Liver (tissue), 9 donors: ENCODE measurements around the gene CACFD1. TPM values are rescaled to one million over a fixed set of nuclear protein-coding genes. Genes with fewer than 3 reads are reported as not detected.

Source experiments
- DNase-seq: peaks from one replicate; pipeline ENCODE4 v3.0.0-alpha.2; 2017; ENCODE audit warnings: low spot score
- H3K27ac ChIP-seq, 2 donors: one replicate each; pipeline ENCODE4 v1.7.0; 2013; ENCODE audit warnings: inconsistent platforms in 2 of 2, low read length in 2 of 2, control low read depth in 1 of 2, low read depth in 1 of 2, mild to moderate bottlenecking in 1 of 2
- H3K27me3 ChIP-seq, 4 donors: one replicate each; pipeline versions ENCODE4 v1.6.1 to v1.7.0; 2013; ENCODE audit warnings: low read length in 3 of 4, inconsistent platforms in 1 of 4, mild to moderate bottlenecking in 1 of 4, moderate library complexity in 1 of 4; ENCODE audit not compliant: control insufficient read depth in 4 of 4, insufficient read depth in 4 of 4
- H3K36me3 ChIP-seq, 4 donors: one replicate each; pipeline versions ENCODE4 v1.6.1 to v1.7.0; 2013; ENCODE audit warnings: low read length in 3 of 4, mild to moderate bottlenecking in 3 of 4, low read depth in 1 of 4, moderate library complexity in 1 of 4; ENCODE audit not compliant: control insufficient read depth in 4 of 4, insufficient read depth in 3 of 4
- H3K4me1 ChIP-seq, 4 donors: one replicate each; pipeline versions ENCODE4 v1.6.1 to v1.7.0; 2013; ENCODE audit warnings: low read length in 3 of 4, mild to moderate bottlenecking in 3 of 4, moderate library complexity in 1 of 4; ENCODE audit not compliant: control insufficient read depth in 4 of 4, insufficient read depth in 4 of 4
- H3K4me3 ChIP-seq, 3 donors: one replicate each; pipeline versions ENCODE4 v1.6.1 to v1.7.0; 2013; ENCODE audit warnings: low read length in 3 of 3, control low read depth in 1 of 3, low read depth in 1 of 3, mild to moderate bottlenecking in 1 of 3
- H3K9ac ChIP-seq, 2 donors: one replicate each; pipeline ENCODE4 v1.7.0; 2013; ENCODE audit warnings: low read length in 2 of 2, mild to moderate bottlenecking in 2 of 2, moderate library complexity in 2 of 2, control low read depth in 1 of 2, low read depth in 1 of 2
- H3K9me3 ChIP-seq, 4 donors: one replicate each; pipeline versions ENCODE4 v1.6.1 to v1.7.0; 2013; ENCODE audit warnings: low read length in 3 of 4; ENCODE audit not compliant: control insufficient read depth in 4 of 4
- CTCF ChIP-seq: fragments of 150-350 bp; IDR thresholded peaks from 2 replicates; pipeline ENCODE4 v1.5.1; 2017; ENCODE audit warnings: improper control_type of control experiment, low read depth, low read length; ENCODE audit not compliant: missing input control
- EGR1 ChIP-seq, 2 donors: IDR thresholded peaks; 2 replicates each; pipeline ENCODE4 v1.6.1; 2016 to 2018; ENCODE audit warnings: antibody characterized with exemption in 2 of 2, low read depth in 2 of 2
- FOXA1 ChIP-seq: IDR thresholded peaks from 2 replicates; pipeline ENCODE4 v1.6.1; 2016; ENCODE audit warnings: antibody characterized with exemption
- FOXA2 ChIP-seq: IDR thresholded peaks from 2 replicates; pipeline ENCODE4 v1.6.1; 2016; ENCODE audit warnings: antibody characterized with exemption
- GABPA ChIP-seq, 2 donors: IDR thresholded peaks in 1 of 2; conservative IDR thresholded peaks in 1 of 2; 2 replicates each; pipeline ENCODE4 v1.6.1; 2016; ENCODE audit warnings: antibody characterized with exemption in 2 of 2, mild to moderate bottlenecking in 1 of 2, moderate library complexity in 1 of 2
- HNF4A ChIP-seq, 2 donors: conservative IDR thresholded peaks; 2 replicates each; pipeline ENCODE4 v1.6.1; 2016; ENCODE audit warnings: antibody characterized with exemption in 2 of 2, mild to moderate bottlenecking in 2 of 2
- JUND ChIP-seq, 2 donors: IDR thresholded peaks; 2 replicates each; pipeline ENCODE4 v1.6.1; 2016; ENCODE audit warnings: antibody characterized with exemption in 2 of 2
- NR2F2 ChIP-seq: IDR thresholded peaks from 2 replicates; pipeline ENCODE4 v1.6.1; 2016; ENCODE audit warnings: antibody characterized with exemption
- RXRA ChIP-seq, 2 donors: IDR thresholded peaks; 2 replicates each; pipeline ENCODE4 v1.6.1; 2017 to 2018; ENCODE audit warnings: antibody characterized with exemption in 2 of 2, mild to moderate bottlenecking in 1 of 2
- SP1 ChIP-seq: IDR thresholded peaks from 2 replicates; pipeline ENCODE4 v1.6.1; 2018; ENCODE audit warnings: antibody characterized with exemption, mild to moderate bottlenecking
- TAF1 ChIP-seq: conservative IDR thresholded peaks from 2 replicates; pipeline ENCODE4 v1.6.1; 2016; ENCODE audit warnings: antibody characterized with exemption, mild to moderate bottlenecking
- YY1 ChIP-seq: IDR thresholded peaks from 2 replicates; pipeline ENCODE4 v1.6.1; 2016; ENCODE audit warnings: antibody characterized with exemption, mild to moderate bottlenecking
- WGBS: extraction: QIAGEN DNeasy Blood & Tissue Kit; methylation state at CpG from one replicate; pipeline ENCODE4 v1.1.7; 2013; 5-methylcytosine and 5-hydroxymethylcytosine counted together
- polyA plus RNA-seq, 2 donors: library from polyadenylated mRNA; stranded (reverse) in 1 of 2; unstranded in 1 of 2; fragments of 200-250 nt in 1 of 2; fragments of >200 nt in 1 of 2; fragmentation: Nextera tagmentation in 1 of 2; extraction: Ambion mirVana in 1 of 2; gene quantifications; one replicate each; pipeline versions ENCODE4 v1.2.1 to v1.2.3, GENCODE V29; 2013 to 2015
- total RNA-seq, 2 donors: library from RNA; depleted of rRNA; stranded (reverse); fragments of >200 nt; gene quantifications; one replicate each; pipeline ENCODE4 v1.2.3, GENCODE V29; 2014
- TF ChIP-seq, protein P1 (sequence below): IDR thresholded peaks from 2 replicates; pipeline ENCODE4 v1.6.1; 2016; ENCODE audit warnings: antibody characterized with exemption, mild to moderate bottlenecking
- TF ChIP-seq, protein P2 (sequence below): IDR thresholded peaks from 2 replicates; pipeline ENCODE4 v1.6.1; 2016; ENCODE audit warnings: antibody characterized with exemption
- TF ChIP-seq, protein P3 (sequence below): IDR thresholded peaks from 2 replicates; pipeline ENCODE4 v1.6.1; 2016; ENCODE audit warnings: antibody characterized with exemption
- TF ChIP-seq, protein P4 (sequence below): IDR thresholded peaks from 2 replicates; pipeline ENCODE4 v1.6.1; 2016; ENCODE audit warnings: antibody characterized with exemption
- donor health status: healthy.
- donor health status: healthy.
- donor health status: healthy.
- donor health status: healthy.
- donor health status: healthy.

Gene CACFD1
- total and polyA plus RNA-seq, 4 donors: 10.1 to 34.5 (median 26.4) TPM

DNA sequence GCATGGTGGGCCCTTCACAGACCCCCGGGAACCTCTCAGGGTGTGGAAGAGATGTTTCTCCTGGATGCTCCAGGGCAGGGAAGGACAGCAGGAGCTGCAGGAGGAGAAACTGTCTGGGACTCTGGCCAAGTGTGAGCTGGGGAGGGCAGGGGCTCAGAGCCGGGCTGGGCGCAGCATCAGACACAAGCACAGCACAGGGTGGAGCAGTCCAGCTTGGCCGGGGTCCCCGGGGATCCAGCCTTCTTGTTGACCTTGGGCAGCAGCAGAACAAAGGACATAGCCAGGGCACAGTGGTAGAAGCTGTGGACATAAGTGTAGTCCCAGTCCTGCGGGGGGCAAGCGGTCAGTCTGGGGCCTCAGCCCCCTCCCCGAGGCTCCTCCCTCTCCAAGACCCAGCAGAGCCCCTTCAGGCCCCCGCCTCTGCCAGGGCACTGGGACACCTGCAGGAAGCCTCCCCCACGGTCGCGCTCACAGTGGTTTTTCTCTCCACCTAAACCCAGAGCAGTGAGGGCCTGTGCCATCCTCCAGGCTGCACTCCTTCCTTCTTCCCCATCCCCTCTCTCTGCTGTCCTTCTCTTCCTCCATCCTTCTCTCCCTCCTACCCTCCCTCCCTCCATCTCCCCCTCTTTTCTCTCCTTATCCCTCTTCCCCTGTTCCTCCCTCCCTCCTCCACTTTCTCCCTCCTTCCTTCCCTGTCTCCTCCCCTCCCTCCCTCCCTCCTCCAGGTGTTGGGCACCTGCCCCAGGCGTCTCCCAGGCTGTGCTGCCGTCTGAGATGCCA is 54.9 kb downstream of the CACFD1 start:
- 69% methylated on average over 14 of the region's 14 CpGs for WGBS
- Histone ChIP-seq H3K36me3 (no peaks in the 10 kb centered on the region), H3K27me3 (no peaks in the 10 kb centered on the region), H3K9ac (no peak overlapping the region), H3K4me3 (no peak overlapping the region), H3K4me1 (peaks cover 0 to 9% (median 5%) of the 10 kb centered on the region in 4 donors), H3K27ac (no peak overlapping the region), H3K9me3 (no peaks in the 10 kb centered on the region)
- TF ChIP-seq, protein P1, sequence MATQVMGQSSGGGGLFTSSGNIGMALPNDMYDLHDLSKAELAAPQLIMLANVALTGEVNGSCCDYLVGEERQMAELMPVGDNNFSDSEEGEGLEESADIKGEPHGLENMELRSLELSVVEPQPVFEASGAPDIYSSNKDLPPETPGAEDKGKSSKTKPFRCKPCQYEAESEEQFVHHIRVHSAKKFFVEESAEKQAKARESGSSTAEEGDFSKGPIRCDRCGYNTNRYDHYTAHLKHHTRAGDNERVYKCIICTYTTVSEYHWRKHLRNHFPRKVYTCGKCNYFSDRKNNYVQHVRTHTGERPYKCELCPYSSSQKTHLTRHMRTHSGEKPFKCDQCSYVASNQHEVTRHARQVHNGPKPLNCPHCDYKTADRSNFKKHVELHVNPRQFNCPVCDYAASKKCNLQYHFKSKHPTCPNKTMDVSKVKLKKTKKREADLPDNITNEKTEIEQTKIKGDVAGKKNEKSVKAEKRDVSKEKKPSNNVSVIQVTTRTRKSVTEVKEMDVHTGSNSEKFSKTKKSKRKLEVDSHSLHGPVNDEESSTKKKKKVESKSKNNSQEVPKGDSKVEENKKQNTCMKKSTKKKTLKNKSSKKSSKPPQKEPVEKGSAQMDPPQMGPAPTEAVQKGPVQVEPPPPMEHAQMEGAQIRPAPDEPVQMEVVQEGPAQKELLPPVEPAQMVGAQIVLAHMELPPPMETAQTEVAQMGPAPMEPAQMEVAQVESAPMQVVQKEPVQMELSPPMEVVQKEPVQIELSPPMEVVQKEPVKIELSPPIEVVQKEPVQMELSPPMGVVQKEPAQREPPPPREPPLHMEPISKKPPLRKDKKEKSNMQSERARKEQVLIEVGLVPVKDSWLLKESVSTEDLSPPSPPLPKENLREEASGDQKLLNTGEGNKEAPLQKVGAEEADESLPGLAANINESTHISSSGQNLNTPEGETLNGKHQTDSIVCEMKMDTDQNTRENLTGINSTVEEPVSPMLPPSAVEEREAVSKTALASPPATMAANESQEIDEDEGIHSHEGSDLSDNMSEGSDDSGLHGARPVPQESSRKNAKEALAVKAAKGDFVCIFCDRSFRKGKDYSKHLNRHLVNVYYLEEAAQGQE: no peak
- TF ChIP-seq SP1: no peak
- TF ChIP-seq FOXA2: no peak
- no peak for TF ChIP-seq NR2F2
- TF ChIP-seq, protein P2, sequence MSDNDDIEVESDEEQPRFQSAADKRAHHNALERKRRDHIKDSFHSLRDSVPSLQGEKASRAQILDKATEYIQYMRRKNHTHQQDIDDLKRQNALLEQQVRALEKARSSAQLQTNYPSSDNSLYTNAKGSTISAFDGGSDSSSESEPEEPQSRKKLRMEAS: no peak
- TF ChIP-seq, protein P3, sequence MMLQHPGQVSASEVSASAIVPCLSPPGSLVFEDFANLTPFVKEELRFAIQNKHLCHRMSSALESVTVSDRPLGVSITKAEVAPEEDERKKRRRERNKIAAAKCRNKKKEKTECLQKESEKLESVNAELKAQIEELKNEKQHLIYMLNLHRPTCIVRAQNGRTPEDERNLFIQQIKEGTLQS: no peak
- TF ChIP-seq CTCF: no peak
- no peak for TF ChIP-seq YY1
- TF ChIP-seq, protein P4, sequence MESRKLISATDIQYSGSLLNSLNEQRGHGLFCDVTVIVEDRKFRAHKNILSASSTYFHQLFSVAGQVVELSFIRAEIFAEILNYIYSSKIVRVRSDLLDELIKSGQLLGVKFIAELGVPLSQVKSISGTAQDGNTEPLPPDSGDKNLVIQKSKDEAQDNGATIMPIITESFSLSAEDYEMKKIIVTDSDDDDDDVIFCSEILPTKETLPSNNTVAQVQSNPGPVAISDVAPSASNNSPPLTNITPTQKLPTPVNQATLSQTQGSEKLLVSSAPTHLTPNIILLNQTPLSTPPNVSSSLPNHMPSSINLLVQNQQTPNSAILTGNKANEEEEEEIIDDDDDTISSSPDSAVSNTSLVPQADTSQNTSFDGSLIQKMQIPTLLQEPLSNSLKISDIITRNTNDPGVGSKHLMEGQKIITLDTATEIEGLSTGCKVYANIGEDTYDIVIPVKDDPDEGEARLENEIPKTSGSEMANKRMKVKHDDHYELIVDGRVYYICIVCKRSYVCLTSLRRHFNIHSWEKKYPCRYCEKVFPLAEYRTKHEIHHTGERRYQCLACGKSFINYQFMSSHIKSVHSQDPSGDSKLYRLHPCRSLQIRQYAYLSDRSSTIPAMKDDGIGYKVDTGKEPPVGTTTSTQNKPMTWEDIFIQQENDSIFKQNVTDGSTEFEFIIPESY: no peak
- no peak for TF ChIP-seq FOXA1
- no peak for TF ChIP-seq TAF1
- no peak for TF ChIP-seq JUND (IDR thresholded peaks at IDR 0.05)
- TF ChIP-seq EGR1 (IDR thresholded peaks at IDR 0.05; ENCODE audit: low read depth in 2 of 2): no peak
- no peak for TF ChIP-seq HNF4A (conservative IDR thresholded peaks at IDR 0.05)
- TF ChIP-seq RXRA (IDR thresholded peaks at IDR 0.05): no peak
- no peak for TF ChIP-seq GABPA (IDR thresholded peaks at IDR 0.05 in 1 of 2, conservative IDR thresholded peaks at IDR 0.05 in 1 of 2)
- DNase-seq: no peak
